ENCODE measurements around the gene GNAS.

DNA sequence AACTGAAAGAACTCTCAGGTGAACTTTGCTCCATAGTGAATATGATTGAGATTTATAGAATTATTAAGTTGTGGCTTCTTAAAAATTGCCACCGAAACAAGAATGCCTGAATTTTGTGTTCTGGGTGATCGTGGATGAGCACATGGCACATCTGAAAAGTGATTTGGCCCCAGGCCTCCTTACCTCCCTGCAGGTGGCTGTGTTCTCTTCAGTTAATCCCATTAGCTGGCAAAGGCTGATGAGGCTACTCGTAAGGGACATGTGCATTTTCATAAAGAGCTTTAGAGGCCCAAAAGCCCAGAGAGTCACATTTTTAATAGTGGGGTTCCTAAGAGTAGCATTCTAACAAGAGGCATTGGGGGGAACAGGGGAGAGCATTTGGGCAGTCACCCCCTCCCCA lies 22.6 kb downstream of the GNAS start:
- TF ChIP-seq, protein P1, sequence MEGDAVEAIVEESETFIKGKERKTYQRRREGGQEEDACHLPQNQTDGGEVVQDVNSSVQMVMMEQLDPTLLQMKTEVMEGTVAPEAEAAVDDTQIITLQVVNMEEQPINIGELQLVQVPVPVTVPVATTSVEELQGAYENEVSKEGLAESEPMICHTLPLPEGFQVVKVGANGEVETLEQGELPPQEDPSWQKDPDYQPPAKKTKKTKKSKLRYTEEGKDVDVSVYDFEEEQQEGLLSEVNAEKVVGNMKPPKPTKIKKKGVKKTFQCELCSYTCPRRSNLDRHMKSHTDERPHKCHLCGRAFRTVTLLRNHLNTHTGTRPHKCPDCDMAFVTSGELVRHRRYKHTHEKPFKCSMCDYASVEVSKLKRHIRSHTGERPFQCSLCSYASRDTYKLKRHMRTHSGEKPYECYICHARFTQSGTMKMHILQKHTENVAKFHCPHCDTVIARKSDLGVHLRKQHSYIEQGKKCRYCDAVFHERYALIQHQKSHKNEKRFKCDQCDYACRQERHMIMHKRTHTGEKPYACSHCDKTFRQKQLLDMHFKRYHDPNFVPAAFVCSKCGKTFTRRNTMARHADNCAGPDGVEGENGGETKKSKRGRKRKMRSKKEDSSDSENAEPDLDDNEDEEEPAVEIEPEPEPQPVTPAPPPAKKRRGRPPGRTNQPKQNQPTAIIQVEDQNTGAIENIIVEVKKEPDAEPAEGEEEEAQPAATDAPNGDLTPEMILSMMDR (IDR thresholded peaks at IDR 0.05; ENCODE audit: low read depth, low read length) = no peak
- no peak for TF ChIP-seq EZH2phosphoT487 (IDR thresholded peaks at IDR 0.05; ENCODE audit: low read depth)
